ENCODE results near the gene NOSIP.
A peak's percentile ranks its signal among the peaks of the same experiment; 100 is the strongest.
"Not testable (repeated sequence)": the region's sequence is repeated elsewhere in the genome, so short reads cannot be mapped to it uniquely, and the experiment has no call there.

The NOSIP gene, protein sequence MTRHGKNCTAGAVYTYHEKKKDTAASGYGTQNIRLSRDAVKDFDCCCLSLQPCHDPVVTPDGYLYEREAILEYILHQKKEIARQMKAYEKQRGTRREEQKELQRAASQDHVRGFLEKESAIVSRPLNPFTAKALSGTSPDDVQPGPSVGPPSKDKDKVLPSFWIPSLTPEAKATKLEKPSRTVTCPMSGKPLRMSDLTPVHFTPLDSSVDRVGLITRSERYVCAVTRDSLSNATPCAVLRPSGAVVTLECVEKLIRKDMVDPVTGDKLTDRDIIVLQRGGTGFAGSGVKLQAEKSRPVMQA

GRCh38 chr19:49580264-49581006 is at the start of gene NOSIP:
Gene NOSIP (minus strand): TSS chr19:49580556. CDS start chr19:49560691, 19,865 bp downstream.
- peak; percentile 94 for DNase-seq (ENCODE audit: low read depth)

- DNase-seq (ENCODE audit: low read depth): no peak
Measured at GRCh38 chr19:49629659-49630058, 49.3 kb upstream of the NOSIP start.

DNA sequence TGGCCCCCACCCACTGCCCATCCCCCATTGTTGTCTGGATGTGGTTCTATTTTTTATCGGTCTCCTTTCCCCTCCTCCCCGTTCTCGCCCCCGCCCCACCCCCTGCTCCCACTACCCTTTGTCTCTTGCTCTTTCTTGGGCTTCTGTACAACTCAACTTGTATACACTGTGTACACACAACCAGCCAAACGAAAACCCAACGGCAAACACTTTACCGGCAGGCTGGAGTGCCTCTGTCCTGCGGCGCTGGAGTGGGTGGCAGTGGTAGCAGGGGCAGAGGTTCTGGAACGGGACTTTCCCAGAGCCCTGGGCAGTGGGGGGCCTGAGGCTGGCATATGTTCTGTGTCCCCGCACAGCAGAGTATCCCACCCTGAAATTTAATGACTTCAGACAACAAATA is 45.9 kb upstream of the NOSIP start:
- no peak for DNase-seq (ENCODE audit: low read depth)

GRCh38 chr19:49624967-49625910 is 44.9 kb upstream of the NOSIP start:
- no peak for DNase-seq (ENCODE audit: low read depth)

- not testable (repeated sequence) for DNase-seq (ENCODE audit: low read depth)
Measured at GRCh38 chr19:49617860-49618259, 37.5 kb upstream of the NOSIP start.

DNA sequence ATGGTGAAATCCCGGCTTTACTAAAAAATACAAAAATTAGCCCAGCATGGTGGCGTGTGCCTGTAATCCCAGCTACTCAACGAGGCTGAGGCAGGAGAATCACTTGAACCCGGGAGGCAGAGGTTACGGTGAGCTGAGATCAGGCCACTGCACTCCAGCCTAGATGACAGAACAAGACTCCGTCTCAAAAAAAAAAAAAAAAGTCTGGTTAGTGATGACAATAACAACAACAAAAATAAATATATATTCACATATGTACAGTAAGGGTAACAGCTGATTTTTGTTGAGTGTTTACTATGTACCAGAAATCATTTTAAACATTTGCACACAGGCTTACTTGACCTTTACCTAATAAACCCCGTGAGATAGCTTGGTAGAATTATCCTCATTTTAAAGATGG is 36.6 kb upstream of the NOSIP start:
- DNase-seq (ENCODE audit: low read depth): no peak

GRCh38 chr19:49616532-49616931 is 36.2 kb upstream of the NOSIP start:
- DNase-seq (ENCODE audit: low read depth): no peak

- DNase-seq (ENCODE audit: low read depth): no peak
Measured at GRCh38 chr19:49615861-49616260, 35.5 kb upstream of the NOSIP start.

- no peak for DNase-seq (ENCODE audit: low read depth)
Measured at GRCh38 chr19:49614096-49614833, 33.9 kb upstream of the NOSIP start.

GRCh38 chr19:49613374-49613773 is 33.0 kb upstream of the NOSIP start:
- no peak for DNase-seq (ENCODE audit: low read depth)

DNA sequence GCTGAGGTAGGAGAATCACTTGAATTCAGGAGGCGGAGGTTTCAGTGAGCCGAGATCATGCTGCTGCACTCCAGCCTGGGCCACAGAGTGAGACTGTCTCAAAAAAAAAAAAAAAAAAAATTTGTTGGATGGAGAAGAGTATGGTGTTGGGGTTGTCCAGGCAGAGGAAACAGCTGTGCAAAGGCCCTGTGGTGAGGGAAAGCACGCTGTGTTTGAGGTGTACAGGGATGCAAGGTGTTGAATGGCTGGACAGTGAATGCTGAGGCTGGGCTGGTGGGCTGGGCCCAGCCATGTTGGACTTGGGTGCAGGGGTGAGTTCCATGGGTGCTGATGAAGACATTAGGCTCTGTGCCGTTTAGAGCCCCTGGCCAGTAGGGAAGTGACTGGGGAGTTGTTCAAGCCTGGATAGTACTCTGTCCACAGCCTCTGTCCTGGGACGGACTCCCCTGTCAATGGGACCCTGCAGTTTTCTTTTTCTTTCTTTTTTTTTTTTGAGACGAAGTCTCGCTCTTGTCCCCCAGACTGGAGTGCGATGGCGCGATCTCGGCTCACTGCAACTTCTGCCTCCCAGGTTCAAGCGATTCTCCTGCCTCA is 29.2 kb upstream of the NOSIP start:
- no peak for DNase-seq (ENCODE audit: low read depth)

- no peak for DNase-seq (ENCODE audit: low read depth)
Measured at GRCh38 chr19:49605605-49606004, 25.2 kb upstream of the NOSIP start.

DNA sequence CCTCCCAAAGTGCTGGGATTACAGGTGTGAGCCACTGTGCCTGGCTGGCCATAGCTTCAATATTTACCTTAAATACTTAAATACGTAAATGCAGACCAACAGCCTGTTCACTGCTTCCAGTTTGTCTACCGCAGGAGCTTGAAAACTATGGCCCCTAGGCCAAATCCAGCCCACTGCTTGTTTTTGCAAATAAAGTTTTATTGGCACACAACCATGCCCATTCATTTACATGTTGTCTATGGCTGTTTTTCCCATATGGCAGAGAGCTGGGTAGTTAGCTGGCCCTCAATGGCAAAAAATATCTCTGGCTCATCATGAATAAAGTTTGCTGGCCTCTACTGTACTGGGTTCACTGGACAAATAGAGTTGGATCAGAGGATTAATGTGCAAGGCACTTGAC is 22.4 kb upstream of the NOSIP start:
- no peak for DNase-seq (ENCODE audit: low read depth)

GRCh38 chr19:49601482-49602038 is 21.2 kb upstream of the NOSIP start:
- no peak for DNase-seq (ENCODE audit: low read depth)

DNA sequence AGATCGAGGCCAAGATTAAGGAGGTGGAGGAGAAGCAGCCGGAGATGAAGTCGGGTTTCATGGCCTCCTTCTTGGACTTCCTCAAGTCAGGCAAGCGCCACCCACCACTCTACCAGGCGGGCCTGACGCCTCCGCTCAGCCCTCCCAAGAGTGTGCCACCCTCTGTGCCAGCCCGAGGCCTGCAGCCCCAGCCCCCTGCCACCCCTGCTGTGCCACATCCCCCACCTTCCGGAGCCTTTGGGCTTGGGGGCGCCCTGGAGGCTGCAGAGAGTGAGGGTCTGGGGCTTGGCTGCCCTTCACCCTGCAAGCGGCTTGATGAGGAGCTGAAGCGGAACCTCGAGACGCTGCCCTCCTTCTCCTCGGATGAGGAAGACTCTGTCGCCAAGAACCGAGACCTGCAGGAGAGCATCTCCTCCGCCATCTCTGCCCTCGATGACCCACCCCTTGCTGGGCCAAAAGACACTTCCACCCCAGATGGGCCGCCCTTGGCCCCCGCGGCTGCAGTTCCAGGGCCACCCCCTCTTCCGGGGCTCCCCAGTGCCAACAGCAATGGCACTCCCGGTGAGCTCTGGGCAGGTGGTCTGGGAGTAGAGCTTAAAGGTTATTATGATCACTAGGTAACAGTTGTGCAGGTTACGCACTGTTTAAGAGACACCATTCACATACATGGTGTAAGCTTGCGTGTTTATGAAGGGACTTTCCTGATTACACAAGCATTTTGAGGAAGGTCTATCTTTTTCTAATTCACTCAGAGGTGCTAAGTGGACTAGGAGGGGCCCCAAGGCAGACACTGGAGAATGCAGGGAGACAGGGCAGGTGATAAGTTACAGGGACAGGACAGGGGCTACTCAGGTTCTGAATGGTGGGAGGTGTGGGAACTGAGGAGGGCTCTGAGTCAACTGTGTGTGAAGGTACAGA is 19.3 kb upstream of the NOSIP start:
- no peak for DNase-seq (ENCODE audit: low read depth)

DNA sequence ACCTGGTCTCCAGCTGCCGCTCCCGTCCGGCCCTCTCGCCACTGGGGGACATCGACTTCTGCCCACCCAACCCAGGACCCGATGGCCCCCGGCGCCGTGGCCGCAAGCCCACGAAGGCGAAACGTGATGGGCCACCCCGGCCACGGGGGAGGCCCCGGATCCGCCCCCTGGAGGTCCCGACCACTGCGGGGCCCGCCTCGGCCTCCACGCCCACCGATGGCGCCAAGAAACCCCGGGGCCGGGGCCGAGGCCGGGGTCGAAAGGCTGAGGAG is 17.3 kb upstream of the NOSIP start:
- no peak for DNase-seq (ENCODE audit: low read depth)

- DNase-seq (ENCODE audit: low read depth): no peak
Measured at GRCh38 chr19:49596954-49597702, 16.8 kb upstream of the NOSIP start.

DNA sequence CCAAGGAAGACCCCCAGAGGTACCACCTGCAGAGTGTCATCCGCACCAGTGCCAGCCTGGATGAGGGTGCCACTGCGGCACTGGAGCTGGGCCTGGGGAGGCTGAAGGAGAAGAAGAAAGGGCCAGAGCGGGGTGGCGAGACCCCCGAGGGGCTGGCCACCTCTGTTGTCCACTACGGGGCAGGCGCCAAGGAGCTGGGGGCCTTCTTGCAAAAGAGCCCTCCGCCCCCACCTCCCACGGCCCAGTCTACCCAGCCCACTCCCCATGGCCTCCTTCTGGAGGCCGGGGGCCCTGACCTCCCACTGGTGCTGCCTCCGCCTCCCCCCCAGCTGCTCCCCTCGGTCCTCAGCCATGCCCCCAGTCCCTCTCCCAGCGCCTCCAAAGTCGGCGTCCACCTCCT is 16.1 kb upstream of the NOSIP start:
- no peak for DNase-seq (ENCODE audit: low read depth)

GRCh38 chr19:49595819-49596404 is 15.6 kb upstream of the NOSIP start:
- DNase-seq (ENCODE audit: low read depth): no peak

Measured in stimulated activated CD8-positive, alpha-beta memory T cell treated with anti-CD3 and anti-CD28 coated beads, Interleukin-7, amount 100 ng/mL, for 24 hours (primary cell).